HepG2 (cell line): ENCODE measurements around the gene RNF114. TPM values are rescaled to one million over a fixed set of nuclear protein-coding genes. Genes with fewer than 3 reads are reported as not detected.

Source experiments
- CEBPG ChIP-seq: IDR thresholded peaks from 2 replicates; pipeline ENCODE4 v1.6.1; 2016
- CHCHD3 ChIP-seq: sonication (generic); formaldehyde crosslinking; IDR thresholded peaks from 2 replicates; pipeline ENCODE4 v1.8.0; 2022; ENCODE audit warnings: mild to moderate bottlenecking, missing genetic modification reagents, moderate library complexity
- CREB3 ChIP-seq: sonication (generic); formaldehyde crosslinking; IDR thresholded peaks from 2 replicates; pipeline ENCODE4 v1.5.0; 2020; ENCODE audit warnings: missing genetic modification reagents
- CREM ChIP-seq, 2 experiments: sonication (generic) in 1 of 2; formaldehyde crosslinking in 1 of 2; IDR thresholded peaks; 2 replicates each; pipeline versions ENCODE4 v1.4.0 to v1.6.1; 2016 to 2020; ENCODE audit warnings: antibody characterized with exemption in 1 of 2, mild to moderate bottlenecking in 1 of 2, missing genetic modification reagents in 1 of 2
- FOXJ3 ChIP-seq: sonication (generic); formaldehyde crosslinking; IDR thresholded peaks from 2 replicates; pipeline ENCODE4 v1.4.0; 2020; ENCODE audit warnings: missing genetic modification reagents, mild to moderate bottlenecking, borderline replicate concordance
- HOXA3 ChIP-seq: sonication (generic); formaldehyde crosslinking; IDR thresholded peaks from 2 replicates; pipeline ENCODE4 v1.5.0; 2020; ENCODE audit warnings: missing genetic modification reagents
- MED1 ChIP-seq: sonication (generic); formaldehyde crosslinking; IDR thresholded peaks from 2 replicates; pipeline ENCODE4 v1.4.0; 2020; ENCODE audit warnings: missing genetic modification reagents
- MTERF4 ChIP-seq: sonication (generic); formaldehyde crosslinking; IDR thresholded peaks from 2 replicates; pipeline ENCODE4 v1.8.0; 2023; ENCODE audit warnings: mild to moderate bottlenecking, missing genetic modification reagents
- NFYB ChIP-seq: sonication (generic); formaldehyde crosslinking; IDR thresholded peaks from 2 replicates; pipeline ENCODE4 v1.4.0; 2020; ENCODE audit warnings: missing genetic modification reagents
- PRDM15 ChIP-seq: sonication (generic); formaldehyde crosslinking; IDR thresholded peaks from 2 replicates; pipeline ENCODE4 v1.4.0; 2020; ENCODE audit warnings: missing genetic modification reagents
- RERE ChIP-seq: IDR thresholded peaks from 2 replicates; pipeline ENCODE4 v1.6.1; 2016; ENCODE audit warnings: low read depth, missing genetic modification reagents, missing compliant biosample characterization
- ZFP37 ChIP-seq: sonication (generic); formaldehyde crosslinking; IDR thresholded peaks from 2 replicates; pipeline ENCODE4 v1.4.0; 2020; ENCODE audit warnings: missing genetic modification reagents, borderline replicate concordance
- ZNF274 ChIP-seq: sonication (generic); formaldehyde crosslinking; IDR thresholded peaks from 2 replicates; pipeline ENCODE4 v1.5.1; 2020; ENCODE audit warnings: mild to moderate bottlenecking, missing genetic modification reagents
- ZSCAN22 ChIP-seq: sonication (generic); formaldehyde crosslinking; IDR thresholded peaks from 2 replicates; pipeline ENCODE4 v1.4.0; 2020; ENCODE audit warnings: mild to moderate bottlenecking, missing genetic modification reagents
- ZSCAN30 ChIP-seq: sonication (generic); formaldehyde crosslinking; IDR thresholded peaks from 2 replicates; pipeline ENCODE4 v1.5.0; 2020; ENCODE audit warnings: mild to moderate bottlenecking, missing genetic modification reagents
- polyA plus RNA-seq, 8 experiments: library from polyadenylated mRNA; depleted of rRNA in 3 of 8; stranded (reverse) in 7 of 8; unstranded in 1 of 8; fragments of >200 nt; fragmentation: Illumina TruSeq in 4 of 8; extraction: Trizol in 4 of 8; gene quantifications; 2 replicates each; pipeline versions ENCODE4 v1.2.1 to v1.2.3, GENCODE V29; 2011 to 2016; ENCODE audit warnings: low read depth in 4 of 8, missing spikeins in 1 of 8, mixed read lengths in 1 of 8; ENCODE audit not compliant: insufficient read depth in 1 of 8
- total RNA-seq, 5 experiments: library from RNA; depleted of rRNA; stranded (reverse); fragments of >200 nt; fragmentation: Illumina TruSeq; extraction: Trizol; gene quantifications; 2 replicates each; pipeline ENCODE4 v1.2.3, GENCODE V29; 2016; ENCODE audit warnings: low read depth in 1 of 5
- TF ChIP-seq, protein P1 (sequence below): sonication (generic); formaldehyde crosslinking; IDR thresholded peaks from 2 replicates; pipeline ENCODE4 v1.9.0; 2022; ENCODE audit warnings: low read depth, missing genetic modification reagents

RNF114 gene
- total and polyA plus RNA-seq, 2 of the 13 experiments (the other 11 are each of a cell fraction or from before 2014, with no cell fraction given) = 119 to 126 TPM

DNA sequence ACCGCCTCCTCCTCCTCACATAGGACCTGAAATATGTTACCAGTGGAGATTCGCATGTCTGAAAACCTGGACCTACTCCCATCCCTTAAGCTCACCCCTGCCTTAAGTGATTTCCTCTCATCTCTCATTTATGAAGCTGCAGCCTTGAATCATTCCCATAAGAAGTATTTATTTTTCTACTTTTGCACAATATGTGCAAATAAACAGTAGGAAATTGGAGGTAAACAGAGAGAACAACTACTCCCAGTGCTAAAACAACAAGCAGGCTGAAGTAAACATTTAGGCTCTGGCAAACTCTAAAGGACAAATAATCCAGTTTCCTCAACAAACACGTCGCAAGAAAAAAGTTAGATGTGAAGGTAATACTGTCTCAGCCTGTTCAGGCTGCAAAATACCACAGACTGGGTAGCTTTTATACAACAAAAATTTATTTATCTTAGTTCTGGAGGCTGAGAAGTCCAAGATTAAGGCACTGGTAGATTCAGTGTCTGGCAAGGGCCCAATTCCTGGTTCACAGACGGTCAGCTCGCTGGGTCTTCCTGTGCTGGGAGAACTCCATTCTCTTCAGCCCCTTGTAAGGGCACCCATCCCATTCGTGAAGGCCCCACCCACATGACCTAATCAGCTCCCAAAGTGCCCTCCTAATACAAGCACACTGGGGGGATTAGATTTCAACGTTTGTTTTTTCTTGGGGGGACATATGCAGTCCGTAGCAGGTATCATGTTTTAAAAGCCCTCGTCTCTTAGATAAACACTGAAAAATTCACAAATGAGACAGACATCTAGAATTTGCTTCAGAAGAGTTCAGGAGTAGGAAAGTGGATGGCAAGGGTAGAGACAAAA lies 36.4 kb upstream of the RNF114 start (continued):
- no peak for TF ChIP-seq RERE (CRISPR knock-in tag)
- peak; percentile 60; the same call in 1 of the 2 replicates for TF ChIP-seq FOXJ3 (CRISPR knock-in tag)
- no peak for TF ChIP-seq CREB3 (CRISPR knock-in tag)
- no peak for TF ChIP-seq HOXA3 (CRISPR knock-in tag)
- no peak for TF ChIP-seq ZSCAN22 (CRISPR knock-in tag)
- no peak; the same call in 1 of the 2 replicates for TF ChIP-seq PRDM15 (CRISPR knock-in tag)
- no peak for TF ChIP-seq ZSCAN30
- no peak for TF ChIP-seq CHCHD3 (CRISPR knock-in tag)
- TF ChIP-seq MTERF4 (CRISPR knock-in tag) = no peak
- TF ChIP-seq MED1 (CRISPR knock-in tag) = no peak
- TF ChIP-seq, protein P1, sequence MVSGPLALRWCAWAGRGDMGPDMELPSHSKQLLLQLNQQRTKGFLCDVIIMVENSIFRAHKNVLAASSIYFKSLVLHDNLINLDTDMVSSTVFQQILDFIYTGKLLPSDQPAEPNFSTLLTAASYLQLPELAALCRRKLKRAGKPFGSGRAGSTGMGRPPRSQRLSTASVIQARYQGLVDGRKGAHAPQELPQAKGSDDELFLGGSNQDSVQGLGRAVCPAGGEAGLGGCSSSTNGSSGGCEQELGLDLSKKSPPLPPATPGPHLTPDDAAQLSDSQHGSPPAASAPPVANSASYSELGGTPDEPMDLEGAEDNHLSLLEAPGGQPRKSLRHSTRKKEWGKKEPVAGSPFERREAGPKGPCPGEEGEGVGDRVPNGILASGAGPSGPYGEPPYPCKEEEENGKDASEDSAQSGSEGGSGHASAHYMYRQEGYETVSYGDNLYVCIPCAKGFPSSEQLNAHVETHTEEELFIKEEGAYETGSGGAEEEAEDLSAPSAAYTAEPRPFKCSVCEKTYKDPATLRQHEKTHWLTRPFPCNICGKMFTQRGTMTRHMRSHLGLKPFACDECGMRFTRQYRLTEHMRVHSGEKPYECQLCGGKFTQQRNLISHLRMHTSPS (CRISPR knock-in tag) = no peak
- no peak for TF ChIP-seq ZNF274
- TF ChIP-seq NFYB (CRISPR knock-in tag) = no peak
- TF ChIP-seq CREM (IDR thresholded peaks at IDR 0.05) = 0 out of 2 replicates have a peak, but pooled peaks have one; percentile 20
- no peak for TF ChIP-seq CREM (CRISPR knock-in tag; IDR thresholded peaks at IDR 0.05)
- no peak for TF ChIP-seq ZFP37 (CRISPR knock-in tag)
- 0 out of 2 replicates have a peak, but pooled peaks have one; percentile 11 for TF ChIP-seq CEBPG (CRISPR knock-in tag)
